ENCODE results near the gene AP5Z1.

- TF ChIP-seq, protein P1, sequence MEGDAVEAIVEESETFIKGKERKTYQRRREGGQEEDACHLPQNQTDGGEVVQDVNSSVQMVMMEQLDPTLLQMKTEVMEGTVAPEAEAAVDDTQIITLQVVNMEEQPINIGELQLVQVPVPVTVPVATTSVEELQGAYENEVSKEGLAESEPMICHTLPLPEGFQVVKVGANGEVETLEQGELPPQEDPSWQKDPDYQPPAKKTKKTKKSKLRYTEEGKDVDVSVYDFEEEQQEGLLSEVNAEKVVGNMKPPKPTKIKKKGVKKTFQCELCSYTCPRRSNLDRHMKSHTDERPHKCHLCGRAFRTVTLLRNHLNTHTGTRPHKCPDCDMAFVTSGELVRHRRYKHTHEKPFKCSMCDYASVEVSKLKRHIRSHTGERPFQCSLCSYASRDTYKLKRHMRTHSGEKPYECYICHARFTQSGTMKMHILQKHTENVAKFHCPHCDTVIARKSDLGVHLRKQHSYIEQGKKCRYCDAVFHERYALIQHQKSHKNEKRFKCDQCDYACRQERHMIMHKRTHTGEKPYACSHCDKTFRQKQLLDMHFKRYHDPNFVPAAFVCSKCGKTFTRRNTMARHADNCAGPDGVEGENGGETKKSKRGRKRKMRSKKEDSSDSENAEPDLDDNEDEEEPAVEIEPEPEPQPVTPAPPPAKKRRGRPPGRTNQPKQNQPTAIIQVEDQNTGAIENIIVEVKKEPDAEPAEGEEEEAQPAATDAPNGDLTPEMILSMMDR (IDR thresholded peaks at IDR 0.05; ENCODE audit: borderline replicate concordance, extremely low read depth, low read length, poor library complexity, severe bottlenecking): no peak
- TF ChIP-seq EZH2 (IDR thresholded peaks at IDR 0.05; ENCODE audit: borderline replicate concordance, low read depth, low read length, severe bottlenecking): no peak
Observed at GRCh38 chr7:4775848-4776623, 613 bp downstream of the AP5Z1 start.

Measured in DND-41 (cell line).